ENCODE data around the gene PTPRT.

GRCh38 chr20:42043921-42044320 lies 1145.8 kb downstream of the PTPRT start:
- TF ChIP-seq CTCF (IDR thresholded peaks at IDR 0.05) (no peak), EP300 (IDR thresholded peaks at IDR 0.05) (no peak)

Data from ovary (tissue), 3 donors.